Measurements from ENCODE around the gene ABCA13.

- no peak for TF ChIP-seq PKNOX1 (IDR thresholded peaks at IDR 0.05)
- TF ChIP-seq ELF4 (IDR thresholded peaks at IDR 0.05): no peak
Observed at GRCh38 chr7:48595756-48596155, 424.5 kb downstream of the ABCA13 start.
